Nephron progenitor cell (in vitro differentiated cells): Measurements from ENCODE around the gene KCTD12.
A peak's percentile ranks its signal among the peaks of the same experiment; 100 is the strongest.

Experiments used
- DNase-seq: peaks from one replicate; pipeline ENCODE4 v3.0.0; 2021
- H3K27ac Mint-ChIP-seq: 2 replicates; pipeline ENCODE4 v1.8.0; 2021; ENCODE audit warnings: mild to moderate bottlenecking, moderate library complexity, mixed read lengths
- H3K27me3 Mint-ChIP-seq: 2 replicates; pipeline ENCODE4 v1.8.0; 2021; ENCODE audit warnings: mild to moderate bottlenecking, low read depth, mixed read lengths; ENCODE audit not compliant: poor library complexity
- H3K36me3 Mint-ChIP-seq: 2 replicates; pipeline ENCODE4 v1.8.0; 2021; ENCODE audit warnings: low read depth, mixed read lengths
- H3K4me1 Mint-ChIP-seq: 2 replicates; pipeline ENCODE4 v1.8.0; 2021; ENCODE audit warnings: mixed read lengths
- H3K4me3 Mint-ChIP-seq: 2 replicates; pipeline ENCODE4 v1.8.0; 2021; ENCODE audit warnings: mild to moderate bottlenecking, moderate library complexity, mixed read lengths
- H3K9me3 Mint-ChIP-seq: 2 replicates; pipeline ENCODE4 v1.8.0; 2021; ENCODE audit warnings: mild to moderate bottlenecking, moderate library complexity, mixed read lengths
- TF ChIP-seq, protein P1 (sequence below): fragments of 200-600 bp; sonication (generic); IDR thresholded peaks from 2 replicates; pipeline ENCODE4 v1.5.0; 2021; ENCODE audit warnings: antibody characterized with exemption

Gene KCTD12

GRCh38 chr13:76863022-76863421, 23.2 kb downstream of the KCTD12 start:
- DNase-seq = no peak
- TF ChIP-seq, protein P1, sequence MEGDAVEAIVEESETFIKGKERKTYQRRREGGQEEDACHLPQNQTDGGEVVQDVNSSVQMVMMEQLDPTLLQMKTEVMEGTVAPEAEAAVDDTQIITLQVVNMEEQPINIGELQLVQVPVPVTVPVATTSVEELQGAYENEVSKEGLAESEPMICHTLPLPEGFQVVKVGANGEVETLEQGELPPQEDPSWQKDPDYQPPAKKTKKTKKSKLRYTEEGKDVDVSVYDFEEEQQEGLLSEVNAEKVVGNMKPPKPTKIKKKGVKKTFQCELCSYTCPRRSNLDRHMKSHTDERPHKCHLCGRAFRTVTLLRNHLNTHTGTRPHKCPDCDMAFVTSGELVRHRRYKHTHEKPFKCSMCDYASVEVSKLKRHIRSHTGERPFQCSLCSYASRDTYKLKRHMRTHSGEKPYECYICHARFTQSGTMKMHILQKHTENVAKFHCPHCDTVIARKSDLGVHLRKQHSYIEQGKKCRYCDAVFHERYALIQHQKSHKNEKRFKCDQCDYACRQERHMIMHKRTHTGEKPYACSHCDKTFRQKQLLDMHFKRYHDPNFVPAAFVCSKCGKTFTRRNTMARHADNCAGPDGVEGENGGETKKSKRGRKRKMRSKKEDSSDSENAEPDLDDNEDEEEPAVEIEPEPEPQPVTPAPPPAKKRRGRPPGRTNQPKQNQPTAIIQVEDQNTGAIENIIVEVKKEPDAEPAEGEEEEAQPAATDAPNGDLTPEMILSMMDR = no peak
- H3K27me3 Mint-ChIP-seq = peaks cover 4% of the 10 kb centered on the region
- peaks cover 4% of the 10 kb centered on the region for H3K4me1 Mint-ChIP-seq
- H3K27ac Mint-ChIP-seq = no peak overlapping the region
- no peaks in the 10 kb centered on the region for H3K36me3 Mint-ChIP-seq
- H3K9me3 Mint-ChIP-seq = no peaks in the 10 kb centered on the region
- H3K4me3 Mint-ChIP-seq = no peak overlapping the region

GRCh38 chr13:76861859-76862258, 24.3 kb downstream of the KCTD12 start:
- H3K27me3 Mint-ChIP-seq = peaks cover 4% of the 10 kb centered on the region
- no peak overlapping the region for H3K4me3 Mint-ChIP-seq
- no peaks in the 10 kb centered on the region for H3K9me3 Mint-ChIP-seq
- no peaks in the 10 kb centered on the region for H3K36me3 Mint-ChIP-seq
- no peak overlapping the region for H3K27ac Mint-ChIP-seq
- no peak for DNase-seq
- TF ChIP-seq, protein P1 = no peak
- peaks cover 4% of the 10 kb centered on the region for H3K4me1 Mint-ChIP-seq

DNA sequence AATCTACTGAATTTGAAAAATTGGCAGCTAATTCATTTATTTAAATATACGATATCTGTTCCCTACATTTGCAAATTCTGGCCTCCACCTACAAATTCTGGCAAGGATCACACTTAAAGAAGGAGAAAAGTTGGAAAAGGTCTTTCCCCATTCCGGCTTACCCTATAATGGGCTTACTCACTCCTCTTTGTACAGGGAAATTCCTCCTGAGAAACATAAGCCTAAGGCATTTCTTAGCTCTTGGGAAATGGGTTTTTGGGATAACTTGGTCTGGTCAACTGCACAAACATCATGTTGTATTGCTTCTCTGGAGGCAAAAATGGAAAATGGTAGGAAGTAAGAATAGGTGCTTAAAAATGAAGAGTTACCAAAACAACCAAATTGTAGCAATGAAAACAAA, 25.5 kb downstream of the KCTD12 start:
- H3K4me1 Mint-ChIP-seq = peaks cover 4% of the 10 kb centered on the region
- peak overlapping the region; percentile 34 for H3K27ac Mint-ChIP-seq
- H3K4me3 Mint-ChIP-seq = no peak overlapping the region
- DNase-seq = no peak
- peaks cover 4% of the 10 kb centered on the region for H3K27me3 Mint-ChIP-seq
- H3K36me3 Mint-ChIP-seq = no peaks in the 10 kb centered on the region
- H3K9me3 Mint-ChIP-seq = no peaks in the 10 kb centered on the region
- TF ChIP-seq, protein P1 = no peak

GRCh38 chr13:76854894-76855293, 31.3 kb downstream of the KCTD12 start:
- Mint-ChIP-seq H3K4me1 (no peaks in the 10 kb centered on the region), H3K36me3 (no peaks in the 10 kb centered on the region), H3K27me3 (no peaks in the 10 kb centered on the region), H3K4me3 (no peak overlapping the region), H3K27ac (no peak overlapping the region), H3K9me3 (no peaks in the 10 kb centered on the region)
- DNase-seq = no peak
- TF ChIP-seq, protein P1 = no peak

DNA sequence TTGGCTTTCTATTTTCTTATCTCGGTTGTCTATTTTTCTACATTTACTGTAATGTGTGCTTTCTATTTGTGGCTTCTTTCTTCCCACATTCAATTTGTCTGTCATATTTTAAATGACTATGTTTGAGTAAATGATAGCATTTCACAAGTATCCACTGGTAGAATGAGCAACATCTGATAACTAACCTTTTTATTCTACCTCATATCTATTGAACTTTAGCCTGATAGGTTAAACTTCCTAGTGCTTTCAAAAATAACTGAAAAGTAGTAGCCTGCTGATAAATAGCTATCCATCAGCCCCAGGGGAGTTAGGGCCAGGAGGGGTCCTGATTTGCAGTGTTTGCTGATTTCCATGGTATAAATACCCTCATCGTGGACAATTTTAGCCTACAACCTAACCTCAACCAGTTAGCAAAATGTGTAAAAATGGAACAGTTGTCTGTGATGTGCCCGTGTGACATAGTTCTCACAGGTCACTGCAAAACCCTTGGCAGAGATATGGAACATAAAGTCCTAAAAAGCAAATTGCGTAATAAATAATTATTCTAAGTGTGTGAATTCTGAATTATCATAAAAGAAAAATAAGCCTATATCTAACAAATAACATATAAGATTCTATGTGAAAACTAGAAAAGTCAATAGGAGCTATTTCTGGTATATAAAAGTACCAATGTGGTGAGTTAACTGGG, 32.1 kb downstream of the KCTD12 start:
- Mint-ChIP-seq H3K4me3 (no peak overlapping the region), H3K27ac (no peak overlapping the region), H3K9me3 (no peaks in the 10 kb centered on the region), H3K36me3 (no peaks in the 10 kb centered on the region), H3K4me1 (no peaks in the 10 kb centered on the region), H3K27me3 (no peaks in the 10 kb centered on the region)
- no peak for DNase-seq
- TF ChIP-seq, protein P1 = no peak

- Mint-ChIP-seq H3K27ac (no peak overlapping the region), H3K4me1 (no peaks in the 10 kb centered on the region), H3K9me3 (no peaks in the 10 kb centered on the region), H3K27me3 (no peaks in the 10 kb centered on the region), H3K36me3 (no peaks in the 10 kb centered on the region), H3K4me3 (no peak overlapping the region)
- TF ChIP-seq, protein P1 = no peak
- no peak for DNase-seq
Observed at GRCh38 chr13:76853481-76853880, 32.7 kb downstream of the KCTD12 start.
